HepG2 (cell line): ENCODE data around the gene MFAP5. TPM values are rescaled to one million over a fixed set of nuclear protein-coding genes. Genes with fewer than 3 reads are reported as not detected.
"Not testable (repeated sequence)": the region's sequence is repeated elsewhere in the genome, so short reads cannot be mapped to it uniquely, and the experiment has no call there.

Source experiments
- ATAC-seq: fragments of 200-7000 bp; cut with Tn5 transposase; 3 replicates; pipeline ENCODE4 v1.9.1; 2020; ENCODE audit warnings: mild to moderate bottlenecking, moderate library complexity
- BruUV-seq: library from RNA; stranded (reverse); fragments of 400-500 nt; replicated peaks from 2 replicates; lab custom pipeline; 2021; lab: Mats Ljungman, UMichigan
- CTCF ChIA-PET: fragments of 300-600 bp; formaldehyde crosslinking; extraction: SDS; loops from one replicate; lab custom pipeline; 2021; ENCODE audit warnings: low total read pairs, inconsistent platforms, low intra/inter-chr PET ratio; lab: Yijun Ruan, JAX
- POLR2A ChIA-PET: fragments of 350-600 bp; sonication (Branson Sonifier 250); formaldehyde crosslinking; loops from one replicate; lab custom pipeline; 2020; ENCODE audit warnings: antibody characterized with exemption, inconsistent platforms; lab: Yijun Ruan, JAX
- DNase-seq: peaks from one replicate; pipeline ENCODE4 v3.0.0-alpha.2; 2015; ENCODE audit warnings: low spot score
- FAIRE-seq: peaks from 3 replicates; lab custom pipeline; 2011; peaks lifted over from hg19 to GRCh38; lab: Jason Lieb, UNC
- H2AFZ ChIP-seq: one replicate; pipeline ENCODE4 v1.6.1; 2011; ENCODE audit warnings: low read length, inconsistent platforms
- H3K27ac ChIP-seq: fragments of 300-600 bp; 3 replicates; pipeline ENCODE4 v1.8.0; 2011; ENCODE audit warnings: mixed run types, mild to moderate bottlenecking, mixed read lengths, low read length, inconsistent platforms; ENCODE audit not compliant: insufficient read depth; ENCODE audit errors: extremely low read length
- H3K27me3 ChIP-seq, 2 experiments: fragments of 200-600 bp in 1 of 2; 2 replicates in 1 of 2; 3 replicates in 1 of 2; pipeline versions ENCODE4 v1.6.0 to v1.8.0; 2011; ENCODE audit warnings: low read length in 2 of 2, mild to moderate bottlenecking in 2 of 2, moderate library complexity in 2 of 2, inconsistent platforms in 1 of 2; ENCODE audit not compliant: insufficient read depth in 2 of 2, control insufficient read depth in 1 of 2
- H3K36me3 ChIP-seq, 2 experiments: fragments of 200-600 bp in 1 of 2; replicated peaks in 1 of 2; 2 replicates in 1 of 2; 3 replicates in 1 of 2; pipeline versions ENCODE4 v1.5.1 to v1.8.0; 2011; ENCODE audit warnings: low read length in 2 of 2, inconsistent platforms in 1 of 2; ENCODE audit not compliant: insufficient read depth in 2 of 2, control insufficient read depth in 1 of 2
- H3K4me1 ChIP-seq: 2 replicates; pipeline ENCODE4 v1.5.1; 2012; ENCODE audit warnings: low read length, inconsistent platforms; ENCODE audit not compliant: insufficient read depth
- H3K4me2 ChIP-seq: 2 replicates; pipeline ENCODE4 v1.6.0; 2011; ENCODE audit warnings: low read depth, low read length, inconsistent platforms
- H3K4me3 ChIP-seq, 3 experiments: fragments of 200-600 bp in 1 of 3; sonication (generic), shearing (Covaris generic) in 1 of 3; replicated peaks in 1 of 3; 2 replicates each; pipeline ENCODE4 v1.5.1; 2011 to 2016; ENCODE audit warnings: low read length in 3 of 3, inconsistent platforms in 2 of 3, low read depth in 2 of 3, mild to moderate bottlenecking in 2 of 3, control low read depth in 1 of 3, mixed read lengths in 1 of 3; ENCODE audit not compliant: insufficient read depth in 1 of 3
- H3K79me2 ChIP-seq: one replicate; pipeline ENCODE4 v1.6.1; 2011; ENCODE audit warnings: low read length, inconsistent platforms; ENCODE audit not compliant: insufficient read depth
- H3K9ac ChIP-seq: 2 replicates; pipeline ENCODE4 v1.6.0; 2011; ENCODE audit warnings: mild to moderate bottlenecking, low read depth, low read length, inconsistent platforms; ENCODE audit not compliant: insufficient read depth
- H3K9me3 ChIP-seq: 2 replicates; pipeline ENCODE4 v1.5.1; 2012; ENCODE audit warnings: mild to moderate bottlenecking, low read length
- H4K20me1 ChIP-seq: 2 replicates; pipeline ENCODE4 v1.6.0; 2011; ENCODE audit warnings: inconsistent platforms, mild to moderate bottlenecking, low read length, moderate library complexity; ENCODE audit not compliant: insufficient read depth
- CBFB ChIP-seq: sonication (generic); formaldehyde crosslinking; IDR thresholded peaks from 2 replicates; pipeline ENCODE4 v1.4.0; 2020; ENCODE audit warnings: missing genetic modification reagents
- ESRRA ChIP-seq: sonication (generic); formaldehyde crosslinking; IDR thresholded peaks from 2 replicates; pipeline ENCODE4 v1.5.1; 2020; ENCODE audit warnings: mild to moderate bottlenecking, low read depth, missing genetic modification reagents
- ZNF274 ChIP-seq: sonication (generic); formaldehyde crosslinking; IDR thresholded peaks from 2 replicates; pipeline ENCODE4 v1.5.1; 2020; ENCODE audit warnings: mild to moderate bottlenecking, missing genetic modification reagents
- ZNF367 ChIP-seq: sonication (generic); formaldehyde crosslinking; IDR thresholded peaks from 2 replicates; pipeline ENCODE4 v1.4.0; 2020; ENCODE audit warnings: missing genetic modification reagents, borderline replicate concordance
- ZNF556 ChIP-seq: sonication (generic); formaldehyde crosslinking; IDR thresholded peaks from 2 replicates; pipeline ENCODE4 v1.4.0; 2020; ENCODE audit warnings: mild to moderate bottlenecking, missing genetic modification reagents, borderline replicate concordance
- WGBS: methylation state at CpG from one replicate; pipeline ENCODE4 v1.1.6; 2017; ENCODE audit warnings: low lambda C conversion rate; 5-methylcytosine and 5-hydroxymethylcytosine counted together
- in situ Hi-C: cut with HindIII; loops from 2 replicates; pipeline ENCODE4 v1.10.0; 2017; ENCODE audit warnings: low pct_unique_long_range_greater_than_20kb; ENCODE audit not compliant: extremely low pct_ligation_motif_present
- intact Hi-C: fragments of 100-400 bp; cut with micrococcal nuclease; formaldehyde crosslinking; loops from one replicate; pipeline ENCODE4 v1.10.0; 2022; ENCODE audit not compliant: unreplicated experiment
- polyA plus RNA-seq, 8 experiments: library from polyadenylated mRNA; depleted of rRNA in 3 of 8; stranded (reverse) in 7 of 8; unstranded in 1 of 8; fragments of >200 nt; fragmentation: Illumina TruSeq in 4 of 8; extraction: Trizol in 4 of 8; gene quantifications; 2 replicates each; pipeline versions ENCODE4 v1.2.1 to v1.2.3, GENCODE V29; 2011 to 2016; ENCODE audit warnings: low read depth in 4 of 8, missing spikeins in 1 of 8, mixed read lengths in 1 of 8; ENCODE audit not compliant: insufficient read depth in 1 of 8
- total RNA-seq, 5 experiments: library from RNA; depleted of rRNA; stranded (reverse); fragments of >200 nt; fragmentation: Illumina TruSeq; extraction: Trizol; gene quantifications; 2 replicates each; pipeline ENCODE4 v1.2.3, GENCODE V29; 2016; ENCODE audit warnings: low read depth in 1 of 5

Gene MFAP5
- total and polyA plus RNA-seq, 2 of the 13 experiments (the other 11 are each of a cell fraction or from before 2014, with no cell fraction given): 0.07 TPM; not detected in 1

GRCh38 chr12:8628731-8629130 lies 33.9 kb downstream of the MFAP5 start:
- no peak for FAIRE-seq
- 8% methylated on average over 3 of the region's 3 CpGs for WGBS

GRCh38 chr12:8624750-8625149 lies 37.9 kb downstream of the MFAP5 start:
- 100% methylated on average over 1 of the region's 26 CpGs for WGBS
- CTCF ChIA-PET, H3K27ac ChIP-seq, H3K4me2 ChIP-seq, H4K20me1 ChIP-seq, H3K4me1 ChIP-seq, H3K4me3 ChIP-seq, H3K9me3 ChIP-seq, H3K36me3 ChIP-seq, DNase-seq, intact Hi-C loops, H2AFZ ChIP-seq, BruUV-seq, FAIRE-seq, ATAC-seq, H3K27me3 ChIP-seq, H3K9ac ChIP-seq, in situ Hi-C loops, H3K79me2 ChIP-seq, POLR2A ChIA-PET: not testable (repeated sequence)

More at GRCh38 chr12:8628731-8629130, 33.9 kb downstream of the MFAP5 start:
- TF ChIP-seq ESRRA (CRISPR knock-in tag): no peak
- no peak for TF ChIP-seq CBFB
- no peak for TF ChIP-seq ZNF274 (CRISPR knock-in tag)
- TF ChIP-seq ZNF367 (CRISPR knock-in tag): no peak
- TF ChIP-seq ZNF556: no peak
- TF ChIP-seq, all 625 proteins: peak for 0
- no peak overlapping the region for H2AFZ ChIP-seq
- POLR2A ChIA-PET: no interaction called here
- H3K4me1 ChIP-seq: no peaks in the 10 kb centered on the region
- CTCF ChIA-PET: no interaction called here
- H3K4me3 ChIP-seq: no peak overlapping the region
- ATAC-seq (no peak), DNase-seq (no peak)
- H3K9me3 ChIP-seq: no peaks in the 10 kb centered on the region
- BruUV-seq: no TSS peak
- no peaks in the 10 kb centered on the region for H4K20me1 ChIP-seq
- H3K27me3 ChIP-seq: no peaks in the 10 kb centered on the region
- no peaks in the 10 kb centered on the region for H3K36me3 ChIP-seq
- intact Hi-C loops (no loop called here), in situ Hi-C loops (no loop called here)
- H3K4me2 ChIP-seq: no peak overlapping the region
- H3K79me2 ChIP-seq: no peaks in the 10 kb centered on the region
- no peak overlapping the region for H3K9ac ChIP-seq
- H3K27ac ChIP-seq: no peak overlapping the region
